Epithelial cell of esophagus (primary cell): ENCODE results near the gene BMI1.
A peak's percentile ranks its signal among the peaks of the same experiment; 100 is the strongest.

Experiments used
- DNase-seq: peaks from one replicate; pipeline ENCODE4 v3.0.0; 2010; ENCODE audit warnings: low read depth
- H3K4me3 ChIP-seq: 2 replicates; pipeline ENCODE4 v1.5.1; 2011; ENCODE audit warnings: mild to moderate bottlenecking, low read length, control low read depth
- TF ChIP-seq, protein P1 (sequence below): IDR thresholded peaks from 2 replicates; pipeline ENCODE4 v1.5.1; 2011; ENCODE audit warnings: low read depth, mild to moderate bottlenecking, low read length, control low read depth, inconsistent platforms; ENCODE audit not compliant: insufficient read depth; ENCODE audit errors: missing control alignments

Gene BMI1

DNA sequence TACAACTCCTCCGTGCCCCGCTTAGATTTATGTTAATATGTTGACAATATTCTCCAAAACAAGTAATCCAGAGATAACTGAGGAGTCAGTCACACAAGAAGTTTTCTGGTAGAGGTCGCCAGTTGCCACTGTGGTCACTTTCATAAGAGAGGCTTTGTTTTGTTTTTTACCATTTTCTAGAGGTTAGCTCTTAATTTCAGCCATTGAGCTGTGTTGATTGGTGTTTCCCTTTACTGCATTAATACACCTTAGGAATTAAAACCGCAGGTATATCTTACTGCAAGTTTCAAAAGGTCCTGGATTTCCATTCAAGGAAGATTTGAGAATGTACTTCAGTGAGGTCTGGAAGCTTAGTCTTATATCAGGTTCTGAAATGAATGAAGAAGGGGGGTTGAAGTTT is 3.5 kb downstream of the BMI1 start:
- no peak for DNase-seq
- TF ChIP-seq, protein P1, sequence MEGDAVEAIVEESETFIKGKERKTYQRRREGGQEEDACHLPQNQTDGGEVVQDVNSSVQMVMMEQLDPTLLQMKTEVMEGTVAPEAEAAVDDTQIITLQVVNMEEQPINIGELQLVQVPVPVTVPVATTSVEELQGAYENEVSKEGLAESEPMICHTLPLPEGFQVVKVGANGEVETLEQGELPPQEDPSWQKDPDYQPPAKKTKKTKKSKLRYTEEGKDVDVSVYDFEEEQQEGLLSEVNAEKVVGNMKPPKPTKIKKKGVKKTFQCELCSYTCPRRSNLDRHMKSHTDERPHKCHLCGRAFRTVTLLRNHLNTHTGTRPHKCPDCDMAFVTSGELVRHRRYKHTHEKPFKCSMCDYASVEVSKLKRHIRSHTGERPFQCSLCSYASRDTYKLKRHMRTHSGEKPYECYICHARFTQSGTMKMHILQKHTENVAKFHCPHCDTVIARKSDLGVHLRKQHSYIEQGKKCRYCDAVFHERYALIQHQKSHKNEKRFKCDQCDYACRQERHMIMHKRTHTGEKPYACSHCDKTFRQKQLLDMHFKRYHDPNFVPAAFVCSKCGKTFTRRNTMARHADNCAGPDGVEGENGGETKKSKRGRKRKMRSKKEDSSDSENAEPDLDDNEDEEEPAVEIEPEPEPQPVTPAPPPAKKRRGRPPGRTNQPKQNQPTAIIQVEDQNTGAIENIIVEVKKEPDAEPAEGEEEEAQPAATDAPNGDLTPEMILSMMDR: no peak
- H3K4me3 ChIP-seq: no peak overlapping the region

DNA sequence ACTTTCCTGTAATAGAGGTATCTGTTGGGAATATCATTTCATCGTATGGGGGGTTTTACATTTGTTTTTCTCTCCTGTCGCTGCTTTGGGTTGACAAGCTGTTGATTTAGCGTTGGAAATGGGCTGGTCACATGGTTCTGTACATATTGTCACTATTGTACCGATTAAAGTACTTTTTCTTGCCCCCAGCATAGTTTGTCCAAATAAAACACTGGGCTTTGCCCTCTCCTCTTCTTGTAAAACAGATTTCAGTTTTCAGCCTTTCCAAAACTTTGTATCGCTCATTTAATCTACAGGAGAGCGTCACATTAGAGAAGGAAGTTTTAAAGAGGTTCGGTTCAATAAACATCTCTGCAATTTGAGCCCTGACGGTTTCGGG is 4.0 kb downstream of the BMI1 start:
- TF ChIP-seq, protein P1: no peak
- H3K4me3 ChIP-seq: peak overlapping the region; percentile 52
- DNase-seq: no peak

DNA sequence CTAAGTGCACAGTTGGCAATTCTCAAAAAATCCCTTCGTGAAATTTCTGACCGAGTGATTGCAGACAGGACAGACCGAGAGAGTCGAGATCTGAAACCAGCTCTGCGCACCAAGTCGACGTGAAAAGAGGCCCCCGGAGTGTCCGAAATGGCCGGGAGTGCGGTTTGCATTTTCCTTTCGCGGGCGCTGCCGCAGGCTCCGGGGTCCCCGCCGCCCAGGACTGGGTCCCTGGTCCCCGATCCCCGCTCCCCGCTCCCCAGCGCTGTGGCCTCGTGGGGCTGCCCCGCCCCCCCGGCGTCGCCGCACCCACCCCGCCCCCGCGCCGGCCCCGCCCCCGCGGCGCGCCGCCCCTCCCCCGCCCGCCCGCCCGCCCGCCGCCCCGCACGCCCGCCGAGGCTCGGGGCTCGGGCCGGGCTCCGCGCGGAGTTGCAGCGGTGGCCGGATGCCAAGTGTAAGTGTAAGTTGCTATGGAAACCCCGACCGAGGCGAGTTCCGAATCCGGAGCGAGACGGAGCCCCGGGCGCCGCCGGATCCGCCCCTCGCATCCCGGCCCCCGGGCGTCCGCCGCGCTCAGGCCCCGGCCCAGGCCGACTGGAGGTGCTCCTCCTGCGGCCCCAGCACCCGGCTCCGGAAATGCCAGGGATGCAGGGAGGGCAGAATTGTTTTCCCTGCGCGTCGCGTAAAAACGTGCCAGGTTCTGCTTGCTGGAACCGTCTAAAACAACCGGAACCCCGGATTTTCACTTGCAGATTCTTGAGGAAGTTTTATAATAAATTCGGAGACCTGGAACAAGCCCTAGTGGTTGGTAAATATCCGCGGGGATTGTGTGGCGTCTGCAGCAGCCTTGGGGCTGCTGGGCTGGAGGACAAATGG is 4.6 kb downstream of the BMI1 start:
- TF ChIP-seq, protein P1: no peak
- DNase-seq: peak; percentile 43
- peak overlapping the region; percentile 52 for H3K4me3 ChIP-seq

DNA sequence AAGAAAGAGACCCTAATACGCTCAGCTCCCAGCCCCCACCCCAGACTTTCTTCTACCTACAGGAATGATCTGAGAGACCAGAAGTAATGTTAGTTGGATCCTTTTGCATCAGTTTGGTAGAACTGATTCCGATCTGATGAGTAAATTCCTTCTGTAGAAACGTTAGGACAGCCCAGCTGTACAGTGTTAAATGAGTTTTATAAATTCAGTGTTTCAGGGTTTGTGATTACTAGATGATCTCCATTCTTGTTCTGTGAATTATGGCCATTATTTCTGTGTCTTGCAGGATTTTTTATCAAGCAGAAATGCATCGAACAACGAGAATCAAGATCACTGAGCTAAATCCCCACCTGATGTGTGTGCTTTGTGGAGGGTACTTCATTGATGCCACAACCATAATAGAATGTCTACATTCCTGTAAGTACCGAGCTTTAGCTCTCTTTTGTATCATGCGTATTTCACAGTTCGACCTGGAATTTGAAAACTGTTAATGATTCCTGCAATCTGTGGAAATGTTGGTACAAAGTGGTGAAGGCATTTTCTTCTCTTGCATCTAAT is 5.3 kb downstream of the BMI1 start:
- TF ChIP-seq, protein P1: no peak
- H3K4me3 ChIP-seq: peak overlapping the region; percentile 41
- DNase-seq: no peak

DNA sequence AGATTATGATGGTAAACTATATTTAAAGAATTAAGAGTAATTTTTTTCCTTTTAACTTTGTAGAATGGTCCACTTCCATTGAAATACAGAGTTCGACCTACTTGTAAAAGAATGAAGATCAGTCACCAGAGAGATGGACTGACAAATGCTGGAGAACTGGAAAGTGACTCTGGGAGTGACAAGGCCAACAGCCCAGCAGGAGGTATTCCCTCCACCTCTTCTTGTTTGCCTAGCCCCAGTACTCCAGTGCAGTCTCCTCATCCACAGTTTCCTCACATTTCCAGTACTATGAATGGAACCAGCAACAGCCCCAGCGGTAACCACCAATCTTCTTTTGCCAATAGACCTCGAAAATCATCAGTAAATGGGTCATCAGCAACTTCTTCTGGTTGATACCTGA is 8.3 kb downstream of the BMI1 start:
- TF ChIP-seq, protein P1: no peak
- no peak overlapping the region for H3K4me3 ChIP-seq
- no peak for DNase-seq

DNA sequence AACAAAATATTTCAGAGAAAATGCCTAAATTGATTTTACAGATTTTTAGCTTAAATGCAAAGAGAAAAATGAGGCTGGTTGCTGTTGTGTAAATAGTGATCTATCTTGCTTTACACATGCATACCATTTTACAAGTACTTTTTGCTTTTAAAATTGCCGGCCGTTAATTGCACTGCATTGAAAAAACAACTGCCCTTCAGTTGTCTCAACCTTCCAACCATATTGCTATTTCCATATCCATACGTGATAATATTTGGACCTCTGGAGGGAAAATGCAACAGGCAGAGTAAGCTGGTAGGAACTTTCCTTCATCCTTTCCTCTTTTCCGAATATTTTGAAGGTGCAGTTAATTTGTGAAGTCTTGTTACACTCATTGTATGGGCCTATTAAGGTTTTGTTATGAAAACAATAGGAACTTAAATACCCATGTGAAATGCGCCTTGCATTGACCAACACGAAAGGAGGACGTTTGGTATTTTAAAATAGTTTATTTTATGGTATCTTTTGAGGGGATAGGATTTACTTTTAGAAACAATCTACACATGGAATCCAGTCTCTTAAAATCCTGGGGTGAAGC is 11.3 kb downstream of the BMI1 start:
- no peak for DNase-seq
- TF ChIP-seq, protein P1: no peak
- no peak overlapping the region for H3K4me3 ChIP-seq
